NCI-H526 treated with DMSO at 0.1 percent for 48 hours (cell line): ENCODE results near the gene STRBP.

Experiments
- DNase-seq: peaks from one replicate; lab custom pipeline; 2025; lab: John Stamatoyannopoulos, UW

STRBP gene

DNA sequence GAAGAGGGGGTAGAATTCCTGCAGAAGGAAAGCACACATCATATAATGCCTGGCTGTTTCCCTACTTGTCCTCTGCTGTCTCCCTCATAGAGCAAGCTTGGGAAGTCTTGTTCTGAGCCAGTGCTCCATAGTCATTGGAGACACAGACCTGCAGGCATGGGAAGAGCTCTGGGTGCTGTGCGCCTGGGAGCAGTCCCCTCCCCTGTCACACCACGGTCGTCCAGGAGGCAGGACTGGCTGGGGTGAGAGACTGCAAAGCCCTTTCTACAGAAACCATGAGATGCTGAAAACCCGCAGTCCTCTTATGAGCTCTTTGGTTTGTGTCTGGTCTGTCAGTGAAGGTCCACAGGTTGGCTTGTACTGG lies 170.3 kb downstream of the STRBP start:
- no peak for DNase-seq

DNA sequence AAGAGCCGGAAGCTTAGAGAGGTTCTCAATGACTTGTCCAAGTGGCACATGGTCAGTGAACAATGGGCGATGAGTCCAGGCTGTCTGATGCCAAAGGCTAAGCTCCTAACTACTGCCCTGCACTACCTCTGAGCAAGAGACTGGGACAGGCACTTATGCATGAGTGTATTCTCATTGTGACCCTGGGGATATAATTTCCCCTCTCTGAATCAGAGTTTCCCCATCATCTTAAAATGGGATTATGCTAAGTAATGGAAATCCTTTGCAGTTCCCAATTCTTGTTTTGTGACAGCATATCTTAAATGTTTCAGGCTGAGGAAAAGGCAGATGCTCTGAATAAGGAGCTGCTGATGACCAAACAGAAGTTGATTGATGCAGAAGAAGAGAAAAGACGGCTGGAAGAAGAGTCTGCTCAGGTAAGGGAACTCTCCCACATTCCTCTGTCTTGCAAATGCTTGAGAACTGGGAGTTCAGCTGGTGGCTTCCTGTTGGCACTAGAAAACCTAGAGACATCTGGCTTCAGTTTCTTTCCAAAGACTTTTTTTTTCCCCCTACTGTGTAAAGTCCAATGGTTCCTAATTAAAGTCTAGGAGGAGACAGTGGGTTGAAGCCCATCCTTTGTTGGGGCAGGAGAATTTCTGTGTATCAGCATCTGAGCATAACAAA lies 170.8 kb downstream of the STRBP start:
- no peak for DNase-seq

DNA sequence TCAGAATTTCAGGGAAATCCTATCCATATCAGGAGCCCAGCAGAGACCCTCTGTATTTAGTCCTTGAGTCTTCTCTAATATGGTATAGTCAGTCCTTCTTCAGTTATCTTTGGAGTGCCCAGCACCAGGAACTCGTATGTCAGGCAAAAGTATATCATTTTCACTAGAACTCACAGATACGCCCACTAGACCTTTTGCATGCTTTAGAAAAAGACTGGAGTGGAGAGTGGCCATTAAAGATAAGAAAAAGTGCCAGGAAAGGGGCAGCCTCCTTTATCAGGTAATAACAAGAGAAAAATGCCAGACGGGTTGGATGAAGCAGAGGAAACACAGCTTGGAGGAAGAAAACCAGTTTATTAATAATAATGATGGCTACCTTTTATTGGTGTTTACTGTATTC lies 171.4 kb downstream of the STRBP start:
- no peak for DNase-seq

GRCh38 chr9:123093141-123093540 lies 175.2 kb downstream of the STRBP start:
- DNase-seq = no peak

DNA sequence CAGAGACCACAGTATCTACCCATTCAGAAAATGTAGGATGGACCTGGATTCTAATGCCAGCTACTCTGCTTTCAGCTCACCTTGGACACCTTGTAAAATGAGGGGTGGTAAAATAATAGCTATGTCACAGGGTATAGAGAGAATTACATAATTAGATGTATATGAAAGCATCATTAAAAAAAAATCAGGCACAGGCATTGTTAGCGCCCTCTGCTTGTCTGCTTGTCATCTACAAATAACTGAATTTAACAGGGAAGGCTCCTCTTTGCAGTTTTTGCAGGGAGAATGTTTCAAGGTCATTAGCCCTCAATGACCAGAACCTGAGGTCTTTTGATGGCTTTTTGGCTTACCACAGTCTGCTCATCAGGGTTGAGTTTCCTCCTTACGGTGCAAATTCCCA lies 176.9 kb downstream of the STRBP start:
- no peak for DNase-seq

GRCh38 chr9:123090956-123091355 lies 177.4 kb downstream of the STRBP start:
- DNase-seq = no peak

DNA sequence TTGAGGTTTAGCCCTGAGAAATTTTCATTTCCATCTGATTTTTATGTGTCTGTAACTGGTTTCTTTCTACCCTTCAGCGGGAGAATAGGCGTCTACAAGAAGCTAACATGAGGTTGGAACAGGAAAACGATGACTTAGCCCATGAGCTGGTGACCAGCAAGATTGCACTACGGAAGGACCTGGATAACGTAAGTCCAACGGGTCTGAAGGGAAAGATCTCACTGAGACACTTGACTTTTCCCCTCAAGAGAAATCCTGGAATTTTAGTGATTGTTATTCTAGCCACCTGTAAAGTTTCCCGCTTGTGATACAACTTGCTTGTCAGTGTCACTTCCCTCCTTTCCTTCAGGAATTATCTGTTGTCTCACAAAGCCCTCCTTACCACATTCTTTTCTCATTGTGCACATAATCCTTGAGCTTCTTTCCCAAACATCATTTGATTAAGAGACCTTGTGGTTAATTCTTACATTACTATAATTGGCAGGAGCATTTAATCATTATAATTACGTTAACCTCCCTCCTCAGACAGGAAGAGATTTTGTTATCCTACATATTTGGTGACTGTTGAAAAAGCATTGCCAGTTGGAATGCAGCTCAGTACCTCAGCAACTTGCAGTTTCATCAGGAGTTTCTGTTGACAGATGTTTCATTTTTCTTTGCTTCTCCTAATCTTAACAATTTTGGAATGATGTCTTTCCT lies 178.0 kb downstream of the STRBP start:
- no peak for DNase-seq

DNA sequence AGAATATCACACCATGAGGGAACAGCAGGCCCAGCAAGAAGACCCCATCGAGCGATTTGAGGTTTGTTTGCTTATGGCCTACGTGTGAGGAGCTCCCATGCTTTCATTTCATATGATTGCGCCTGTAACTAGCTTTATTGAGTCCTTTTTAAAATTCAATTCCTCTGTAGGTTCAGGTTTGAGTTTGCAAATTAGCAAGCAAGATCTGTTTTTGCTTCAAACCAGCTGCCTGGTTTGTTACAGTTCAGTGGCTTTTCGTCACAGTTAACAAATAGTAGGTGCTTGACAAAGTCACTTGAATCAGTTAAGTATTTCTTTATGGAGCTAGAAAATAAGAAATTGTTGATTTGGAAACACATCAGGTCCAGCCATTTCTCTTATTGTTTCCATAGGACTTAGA lies 178.6 kb downstream of the STRBP start:
- peak; percentile 50 for DNase-seq

DNA sequence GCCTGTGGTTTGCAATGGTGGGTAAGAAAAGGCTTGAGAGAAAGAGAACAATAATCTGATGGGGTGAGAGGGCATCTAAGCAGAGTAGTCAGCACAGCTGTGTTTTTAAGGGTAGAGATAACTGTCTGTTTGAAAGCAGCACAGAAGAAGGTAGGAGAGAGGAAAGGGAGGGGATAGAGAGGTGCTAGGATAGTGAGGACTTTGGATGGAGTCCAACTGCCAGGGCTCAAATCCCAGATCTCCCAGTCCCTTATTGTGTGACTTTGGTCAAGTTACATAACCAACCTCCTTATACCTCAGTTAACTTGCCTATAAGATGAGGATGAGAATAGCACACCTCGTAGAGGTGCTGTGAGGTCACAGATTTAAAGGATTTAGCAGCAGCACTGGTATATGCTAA lies 179.3 kb downstream of the STRBP start:
- no peak for DNase-seq

GRCh38 chr9:123087359-123087888 lies 181.0 kb downstream of the STRBP start:
- DNase-seq = no peak

- DNase-seq = no peak
Observed at GRCh38 chr9:123085916-123086315, 182.5 kb downstream of the STRBP start.

GRCh38 chr9:123084256-123084655 lies 184.1 kb downstream of the STRBP start:
- no peak for DNase-seq

DNA sequence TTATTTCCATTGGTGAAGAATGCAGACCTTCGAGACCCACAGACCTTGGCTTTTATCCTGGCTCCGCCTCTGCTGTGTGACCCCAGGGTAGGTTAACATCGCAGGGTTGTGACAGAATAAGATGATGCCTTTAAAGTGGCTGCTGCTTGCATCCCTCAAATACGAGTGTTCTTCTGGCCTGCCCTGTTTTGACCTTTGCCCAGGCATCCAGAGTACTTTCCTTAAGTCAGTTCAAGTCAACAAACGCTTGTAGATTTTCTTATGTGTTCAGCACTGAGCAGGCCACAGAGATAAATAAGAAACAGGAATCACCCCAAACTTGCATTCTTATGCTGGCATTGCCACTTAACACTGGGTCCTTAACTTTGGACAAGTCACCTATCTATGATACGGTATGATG lies 184.7 kb downstream of the STRBP start:
- DNase-seq = no peak

DNA sequence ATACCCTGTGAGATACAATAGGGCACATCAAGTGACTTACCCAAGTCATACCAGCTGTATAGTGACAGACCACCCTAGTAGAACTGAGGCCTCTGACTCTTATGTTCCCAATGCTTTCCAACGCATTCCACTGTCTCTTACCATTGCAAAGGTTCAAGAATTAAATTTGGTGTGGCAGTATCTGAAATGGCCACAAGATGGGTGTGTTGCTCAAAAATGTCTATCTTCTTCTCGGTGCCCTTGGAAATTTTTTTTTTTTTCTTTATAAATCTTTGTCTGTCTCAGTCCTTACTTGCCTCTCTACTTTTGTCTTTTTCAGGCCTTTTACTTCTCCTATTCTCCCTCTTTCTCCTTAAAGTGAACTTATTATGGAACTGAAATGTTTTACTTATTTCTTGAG lies 186.6 kb downstream of the STRBP start:
- DNase-seq = no peak

- DNase-seq = no peak
Observed at GRCh38 chr9:123080444-123080843, 187.9 kb downstream of the STRBP start.

- DNase-seq = no peak
Observed at GRCh38 chr9:123074628-123075027, 193.8 kb downstream of the STRBP start.

- peak; percentile 6 for DNase-seq
Observed at GRCh38 chr9:123073991-123074422, 194.4 kb downstream of the STRBP start.

DNA sequence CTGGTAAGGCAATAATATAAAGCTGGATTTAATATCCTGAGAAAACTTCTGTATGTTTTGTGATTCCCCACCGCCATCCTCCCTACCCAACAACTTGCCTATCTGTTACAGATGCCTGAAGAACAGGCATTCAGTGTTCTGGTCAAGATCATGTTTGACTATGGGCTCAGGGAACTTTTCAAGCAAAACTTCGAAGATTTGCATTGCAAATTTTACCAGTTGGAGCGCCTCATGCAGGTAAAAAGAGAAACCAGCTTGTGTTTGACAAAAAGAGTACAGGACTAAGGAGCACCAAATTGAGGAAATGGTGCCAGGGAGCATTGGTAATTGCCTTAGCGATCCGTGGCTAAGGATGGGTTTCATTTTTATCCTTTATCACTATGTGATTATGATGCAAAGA lies 194.9 kb downstream of the STRBP start:
- DNase-seq = peak; percentile 83

GRCh38 chr9:123072407-123072995 lies 195.9 kb downstream of the STRBP start:
- DNase-seq = no peak
